Measurements from ENCODE around the gene NNMT. TPM values are rescaled to one million over a fixed set of nuclear protein-coding genes. Genes with fewer than 3 reads are reported as not detected.

Gene NNMT
- total RNA-seq, 3 donors from 2014 or later = 13.1 to 112 (median 65.9) TPM

DNA sequence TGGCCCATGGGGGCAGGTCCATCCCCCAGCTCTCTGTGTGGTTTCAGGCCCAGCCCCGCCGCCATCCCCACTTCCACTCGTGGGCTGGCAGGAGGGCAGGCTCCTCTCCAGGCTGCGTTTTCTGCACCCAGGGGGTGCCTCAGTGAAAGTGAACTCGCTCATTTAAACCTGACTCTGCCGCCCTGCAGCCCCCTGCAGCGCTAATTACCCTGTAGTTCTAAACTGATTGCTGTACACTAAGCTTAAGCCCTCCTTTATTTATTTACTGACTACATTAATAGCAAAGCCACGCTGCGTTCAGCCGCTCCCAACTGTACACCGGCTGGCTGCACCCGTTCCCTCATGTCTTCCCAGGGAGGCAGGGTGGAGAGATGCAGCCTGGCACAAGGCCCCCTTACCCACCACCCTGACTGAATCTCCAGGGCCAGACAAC is 36.6 kb upstream of the NNMT start:
- H3K4me3 ChIP-seq = no peak overlapping the region
- ATAC-seq (no peak), DNase-seq (no peak)
- intact Hi-C loops (cut with DNase I, micrococcal nuclease) = no loop called here
- H3K4me1 ChIP-seq (ENCODE audit: low read depth) = no peaks in the 10 kb centered on the region
- no peaks in the 10 kb centered on the region for H3K9me3 ChIP-seq
- no peaks in the 10 kb centered on the region for H3K36me3 ChIP-seq (ENCODE audit: low read depth)
- TF ChIP-seq CTCF (IDR thresholded peaks at IDR 0.05) = no peak

GRCh38 chr11:114260077-114260476 is 36.1 kb upstream of the NNMT start:
- DNase-seq (no peak), ATAC-seq (no peak)
- no peaks in the 10 kb centered on the region for H3K9me3 ChIP-seq
- H3K4me3 ChIP-seq = no peak overlapping the region
- TF ChIP-seq CTCF (IDR thresholded peaks at IDR 0.05) = no peak
- H3K36me3 ChIP-seq (ENCODE audit: low read depth) = no peaks in the 10 kb centered on the region
- no peaks in the 10 kb centered on the region for H3K4me1 ChIP-seq (ENCODE audit: low read depth)
- intact Hi-C loops (cut with DNase I, micrococcal nuclease) = loop anchor here (5.0 to 10.0 kb wide), 3 partner anchors 223 to 363 kb away; no protein-coding TSS in a partner anchor

GRCh38 chr11:114260483-114260882 is 35.7 kb upstream of the NNMT start:
- no peak for DNase-seq
- ATAC-seq = no peak
- Histone ChIP-seq H3K9me3 (no peaks in the 10 kb centered on the region), H3K4me1 (ENCODE audit: low read depth) (no peaks in the 10 kb centered on the region), H3K4me3 (no peak overlapping the region), H3K36me3 (ENCODE audit: low read depth) (no peaks in the 10 kb centered on the region)
- intact Hi-C loops (cut with DNase I, micrococcal nuclease) = loop anchor here (5.0 to 10.0 kb wide), 3 partner anchors 223 to 363 kb away; no protein-coding TSS in a partner anchor
- TF ChIP-seq CTCF (IDR thresholded peaks at IDR 0.05) = no peak

DNA sequence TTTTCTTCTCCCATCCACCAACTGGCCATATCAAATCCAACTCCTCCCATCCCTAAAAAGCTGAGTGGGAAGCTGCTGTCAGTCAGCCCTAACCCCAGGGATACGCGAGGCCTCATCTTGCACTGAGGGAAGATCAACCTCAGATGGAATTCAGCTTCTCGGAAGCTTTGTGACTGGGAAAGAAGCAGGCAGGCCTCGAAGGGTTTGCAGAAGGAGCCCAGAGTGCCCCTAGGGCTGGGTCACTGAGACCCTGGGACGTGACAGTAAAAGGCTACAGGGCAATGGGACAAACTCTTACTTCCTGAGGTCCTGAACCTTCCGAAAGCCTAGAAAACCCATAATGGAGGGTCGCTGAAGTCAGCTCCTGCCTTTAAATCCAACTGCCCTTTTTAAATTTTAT is 34.4 kb upstream of the NNMT start:
- DNase-seq (no peak), ATAC-seq (no peak)
- no peaks in the 10 kb centered on the region for H3K9me3 ChIP-seq
- H3K36me3 ChIP-seq (ENCODE audit: low read depth) = no peaks in the 10 kb centered on the region
- intact Hi-C loops (cut with DNase I, micrococcal nuclease) = loop anchor here (5.0 to 10.0 kb wide), 3 partner anchors 224 to 364 kb away; no protein-coding TSS in a partner anchor
- no peaks in the 10 kb centered on the region for H3K4me1 ChIP-seq (ENCODE audit: low read depth)
- no peak overlapping the region for H3K4me3 ChIP-seq
- TF ChIP-seq CTCF (IDR thresholded peaks at IDR 0.05) = no peak

DNA sequence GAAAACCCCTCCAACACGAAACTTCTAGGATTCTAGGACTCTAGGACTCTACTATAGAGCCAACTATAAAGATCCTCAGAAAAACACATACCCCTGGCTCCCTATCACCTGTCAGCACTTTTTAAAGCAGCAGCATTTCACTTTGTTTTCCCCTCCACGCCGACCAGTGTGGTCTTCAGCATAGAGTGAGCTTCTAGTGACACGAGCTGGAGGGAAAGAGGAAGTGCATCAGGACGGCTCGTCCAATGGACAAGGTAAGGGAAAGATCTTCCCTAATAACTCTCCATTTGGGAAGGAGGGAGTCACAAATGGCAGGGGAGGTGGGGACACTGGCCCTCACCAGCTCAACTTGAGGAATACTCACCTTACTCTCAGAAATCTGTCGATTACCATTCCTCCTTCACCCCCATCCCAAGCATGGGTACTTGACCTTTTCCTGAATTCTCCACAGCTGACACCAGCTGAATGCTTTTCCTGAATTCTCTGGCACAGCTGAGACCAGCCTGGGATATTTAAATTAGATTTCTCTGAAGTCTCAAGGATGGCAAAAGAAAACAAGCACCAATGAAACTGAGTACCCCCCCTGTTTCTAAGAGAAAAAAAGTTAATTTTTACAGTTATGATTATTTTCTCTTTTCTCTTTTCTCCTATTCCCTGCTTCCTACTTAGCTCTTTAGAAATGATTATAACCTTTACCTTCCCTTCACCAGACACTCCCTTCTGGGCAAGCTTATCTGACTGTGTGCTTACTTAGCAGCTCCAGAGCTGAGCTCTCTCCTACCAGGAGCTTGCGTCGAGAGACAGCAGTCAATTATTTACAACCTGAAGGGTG is 33.3 kb upstream of the NNMT start:
- Histone ChIP-seq H3K9me3 (no peaks in the 10 kb centered on the region), H3K36me3 (ENCODE audit: low read depth) (no peaks in the 10 kb centered on the region), H3K4me3 (no peak overlapping the region), H3K4me1 (ENCODE audit: low read depth) (no peaks in the 10 kb centered on the region)
- intact Hi-C loops (cut with DNase I, micrococcal nuclease) = loop anchor here (5.0 to 10.0 kb wide), 3 partner anchors 226 to 366 kb away; no protein-coding TSS in a partner anchor
- TF ChIP-seq CTCF (IDR thresholded peaks at IDR 0.05) = no peak
- peak in 1 of 3 donors; percentile 46 for DNase-seq
- peak; percentile 43 for ATAC-seq

All from mucosa of descending colon (tissue), 3 donors.